ENCODE results near the gene PTGER4.

PTGER4 gene

GRCh38 chr5:40665635-40666298 lies 13.9 kb upstream of the PTGER4 start:
- no peak for DNase-seq
- TF ChIP-seq CTCF (IDR thresholded peaks at IDR 0.05) = no peak

GRCh38 chr5:40666657-40667056 lies 13.1 kb upstream of the PTGER4 start:
- H3K27me3 Mint-ChIP-seq (ENCODE audit: low read depth, poor library complexity) = no peaks in the 10 kb centered on the region
- no peak overlapping the region for H3K4me3 Mint-ChIP-seq
- H3K36me3 Mint-ChIP-seq (ENCODE audit: low read depth) = no peaks in the 10 kb centered on the region
- no peak for TF ChIP-seq CTCF (IDR thresholded peaks at IDR 0.05)
- H3K4me1 Mint-ChIP-seq = peaks cover 27% of the 10 kb centered on the region
- DNase-seq = no peak
- H3K27ac Mint-ChIP-seq = no peak overlapping the region
- H3K9me3 Mint-ChIP-seq = no peaks in the 10 kb centered on the region

More at GRCh38 chr5:40665635-40666298, 13.9 kb upstream of the PTGER4 start:
- Mint-ChIP-seq H3K9me3 (no peaks in the 10 kb centered on the region), H3K4me1 (peaks cover 23% of the 10 kb centered on the region), H3K27me3 (ENCODE audit: low read depth, poor library complexity) (no peaks in the 10 kb centered on the region), H3K27ac (no peak overlapping the region), H3K4me3 (no peak overlapping the region), H3K36me3 (ENCODE audit: low read depth) (no peaks in the 10 kb centered on the region)

- DNase-seq = no peak
- Mint-ChIP-seq H3K4me3 (no peak overlapping the region), H3K4me1 (peaks cover 28% of the 10 kb centered on the region), H3K27me3 (ENCODE audit: low read depth, poor library complexity) (no peaks in the 10 kb centered on the region), H3K27ac (no peak overlapping the region), H3K9me3 (no peaks in the 10 kb centered on the region), H3K36me3 (ENCODE audit: low read depth) (no peaks in the 10 kb centered on the region)
- TF ChIP-seq CTCF (IDR thresholded peaks at IDR 0.05) = no peak
Observed at GRCh38 chr5:40667161-40667663, 12.5 kb upstream of the PTGER4 start.

GRCh38 chr5:40669606-40670390 lies 9.9 kb upstream of the PTGER4 start:
- H3K4me3 Mint-ChIP-seq = no peak overlapping the region
- no peaks in the 10 kb centered on the region for H3K36me3 Mint-ChIP-seq (ENCODE audit: low read depth)
- H3K4me1 Mint-ChIP-seq = peaks cover 32% of the 10 kb centered on the region
- H3K27ac Mint-ChIP-seq = no peak overlapping the region
- H3K9me3 Mint-ChIP-seq = no peaks in the 10 kb centered on the region
- H3K27me3 Mint-ChIP-seq (ENCODE audit: low read depth, poor library complexity) = no peaks in the 10 kb centered on the region
- no peak for TF ChIP-seq CTCF (IDR thresholded peaks at IDR 0.05)
- no peak for DNase-seq

GRCh38 chr5:40672425-40672824 lies 7.3 kb upstream of the PTGER4 start:
- Mint-ChIP-seq H3K4me3 (no peak overlapping the region), H3K27ac (no peak overlapping the region), H3K9me3 (no peaks in the 10 kb centered on the region), H3K4me1 (peaks cover 44% of the 10 kb centered on the region), H3K36me3 (ENCODE audit: low read depth) (no peaks in the 10 kb centered on the region), H3K27me3 (ENCODE audit: low read depth, poor library complexity) (peaks cover 4% of the 10 kb centered on the region)
- DNase-seq = no peak
- no peak for TF ChIP-seq CTCF (IDR thresholded peaks at IDR 0.05)
